ENCODE measurements around the gene SMIM44. TPM values are rescaled to one million over a fixed set of nuclear protein-coding genes. Genes with fewer than 3 reads are reported as not detected.

Gene SMIM44
- total and polyA plus RNA-seq, 9 of the 15 experiments (the other 6 are each of a cell fraction or from before 2014, with no cell fraction given) = not detected

DNA sequence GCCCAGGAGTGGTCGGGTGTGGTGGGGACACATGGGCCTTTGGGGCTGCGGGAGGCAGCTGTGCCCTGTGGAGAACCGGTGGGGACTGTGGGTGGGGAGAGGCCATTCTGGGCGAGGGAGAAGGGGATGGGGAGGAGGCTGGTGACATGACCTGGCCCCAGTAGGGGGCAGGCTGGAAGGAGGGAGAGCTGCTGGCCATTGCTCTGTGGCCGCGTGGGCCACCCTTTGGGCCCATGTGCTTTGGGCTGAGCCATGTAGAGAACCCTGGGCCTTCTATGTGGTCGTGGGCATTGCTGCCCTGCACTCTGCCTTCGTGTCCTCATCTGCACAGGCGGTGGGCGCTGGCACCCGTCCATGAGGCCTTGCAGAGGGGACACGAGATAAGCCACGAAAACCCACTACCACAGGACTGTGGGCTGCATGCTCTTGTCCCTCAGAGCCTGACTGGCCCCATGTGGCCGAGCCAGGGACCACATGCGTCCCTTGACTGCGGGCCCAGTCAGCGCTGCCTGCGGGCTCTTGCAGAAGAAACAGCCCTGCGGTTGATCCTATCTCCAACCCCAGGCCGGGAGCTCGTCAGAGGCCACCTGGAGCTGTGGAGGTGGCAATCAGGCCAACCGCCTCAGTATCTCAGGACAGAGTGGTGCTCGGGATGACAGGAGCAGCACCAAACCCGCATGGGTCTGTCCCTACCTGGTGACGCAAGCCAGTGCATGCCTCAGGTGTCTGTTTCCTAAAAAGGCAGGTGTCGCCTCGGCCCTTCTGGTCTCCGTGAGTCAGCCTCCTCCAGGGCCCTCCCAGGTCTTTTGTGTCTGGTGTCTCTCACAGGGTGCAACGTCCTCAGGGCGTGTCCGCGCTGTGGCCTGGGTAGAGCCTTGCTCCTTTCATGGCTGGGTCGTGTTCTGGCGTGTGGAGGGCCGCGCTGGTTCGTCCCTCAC is 37.2 kb upstream of the SMIM44 start (continued):
- TF ChIP-seq SIRT6 (IDR thresholded peaks at IDR 0.05; ENCODE audit: low read depth, low read length) = no peak
- TF ChIP-seq, protein P1, sequence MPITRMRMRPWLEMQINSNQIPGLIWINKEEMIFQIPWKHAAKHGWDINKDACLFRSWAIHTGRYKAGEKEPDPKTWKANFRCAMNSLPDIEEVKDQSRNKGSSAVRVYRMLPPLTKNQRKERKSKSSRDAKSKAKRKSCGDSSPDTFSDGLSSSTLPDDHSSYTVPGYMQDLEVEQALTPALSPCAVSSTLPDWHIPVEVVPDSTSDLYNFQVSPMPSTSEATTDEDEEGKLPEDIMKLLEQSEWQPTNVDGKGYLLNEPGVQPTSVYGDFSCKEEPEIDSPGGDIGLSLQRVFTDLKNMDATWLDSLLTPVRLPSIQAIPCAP (CRISPR knock-in tag; IDR thresholded peaks at IDR 0.05; ENCODE audit: borderline replicate concordance) = peak; percentile 92; the same call in 1 of the 2 replicates
- TF ChIP-seq GABPA (tag; conservative IDR thresholded peaks at IDR 0.05; ENCODE audit: low read depth) = 0 out of 2 replicates have a peak, but pooled peaks have one; percentile 14
- 0 out of 2 replicates have a peak, but pooled peaks have one; percentile 37 for TF ChIP-seq ZNF584 (CRISPR knock-in tag; IDR thresholded peaks at IDR 0.05; ENCODE audit: low read depth)
- TF ChIP-seq CCAR2 (IDR thresholded peaks at IDR 0.05; ENCODE audit: low read depth, low read length) = no peak
- TF ChIP-seq MBD2 (IDR thresholded peaks at IDR 0.05; ENCODE audit: borderline replicate concordance, low read depth) = peak; percentile 51; the same call in 1 of the 2 replicates
- no peak for TF ChIP-seq DDX20 (tag; IDR thresholded peaks at IDR 0.05; ENCODE audit: low read depth)
- TF ChIP-seq TEAD2 (tag; IDR thresholded peaks at IDR 0.05) = no peak
- TF ChIP-seq, protein P2, sequence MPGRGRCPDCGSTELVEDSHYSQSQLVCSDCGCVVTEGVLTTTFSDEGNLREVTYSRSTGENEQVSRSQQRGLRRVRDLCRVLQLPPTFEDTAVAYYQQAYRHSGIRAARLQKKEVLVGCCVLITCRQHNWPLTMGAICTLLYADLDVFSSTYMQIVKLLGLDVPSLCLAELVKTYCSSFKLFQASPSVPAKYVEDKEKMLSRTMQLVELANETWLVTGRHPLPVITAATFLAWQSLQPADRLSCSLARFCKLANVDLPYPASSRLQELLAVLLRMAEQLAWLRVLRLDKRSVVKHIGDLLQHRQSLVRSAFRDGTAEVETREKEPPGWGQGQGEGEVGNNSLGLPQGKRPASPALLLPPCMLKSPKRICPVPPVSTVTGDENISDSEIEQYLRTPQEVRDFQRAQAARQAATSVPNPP (IDR thresholded peaks at IDR 0.05; ENCODE audit: borderline replicate concordance, insufficient read depth, insufficient read length) = no peak
- peak; percentile 93 for TF ChIP-seq ZBTB7A (IDR thresholded peaks at IDR 0.05; ENCODE audit: borderline replicate concordance, control insufficient read depth, low read depth, low read length)
- peak in 1 of 3 experiments; percentile 21 for TF ChIP-seq YY1 (IDR thresholded peaks at IDR 0.05; ENCODE audit: borderline replicate concordance in 1 of 3, control insufficient read depth in 1 of 3, extremely low read depth in 1 of 3, insufficient read depth in 3 of 3, insufficient read length in 1 of 3, insufficient replicate concordance in 2 of 3, low read depth in 1 of 3, low read length in 2 of 3)
- TF ChIP-seq ZNF551 (CRISPR knock-in tag; IDR thresholded peaks at IDR 0.05) = no peak
- no peak for TF ChIP-seq ZNF668 (CRISPR knock-in tag; IDR thresholded peaks at IDR 0.05)
- no peak for TF ChIP-seq ZNF274 (IDR thresholded peaks at IDR 0.05; ENCODE audit: borderline replicate concordance, low read depth, low read length)
- TF ChIP-seq, protein P3, sequence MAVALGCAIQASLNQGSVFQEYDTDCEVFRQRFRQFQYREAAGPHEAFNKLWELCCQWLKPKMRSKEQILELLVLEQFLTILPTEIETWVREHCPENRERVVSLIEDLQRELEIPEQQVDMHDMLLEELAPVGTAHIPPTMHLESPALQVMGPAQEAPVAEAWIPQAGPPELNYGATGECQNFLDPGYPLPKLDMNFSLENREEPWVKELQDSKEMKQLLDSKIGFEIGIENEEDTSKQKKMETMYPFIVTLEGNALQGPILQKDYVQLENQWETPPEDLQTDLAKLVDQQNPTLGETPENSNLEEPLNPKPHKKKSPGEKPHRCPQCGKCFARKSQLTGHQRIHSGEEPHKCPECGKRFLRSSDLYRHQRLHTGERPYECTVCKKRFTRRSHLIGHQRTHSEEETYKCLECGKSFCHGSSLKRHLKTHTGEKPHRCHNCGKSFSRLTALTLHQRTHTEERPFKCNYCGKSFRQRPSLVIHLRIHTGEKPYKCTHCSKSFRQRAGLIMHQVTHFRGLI (CRISPR knock-in tag; IDR thresholded peaks at IDR 0.05) = no peak
- TF ChIP-seq PTRF (tag; IDR thresholded peaks at IDR 0.05) = no peak
- no peak for TF ChIP-seq SP2 (IDR thresholded peaks at IDR 0.05; ENCODE audit: extremely low read depth, low read depth, low read length, poor library complexity, severe bottlenecking)
- no peak for TF ChIP-seq FUS (optimal IDR thresholded peaks at IDR 0.05; ENCODE audit: low read depth, low read length)
- TF ChIP-seq SP1 (CRISPR knock-in tag; IDR thresholded peaks at IDR 0.05) = peak; percentile 78
- no peak for TF ChIP-seq ETV1 (tag; conservative IDR thresholded peaks at IDR 0.05; ENCODE audit: low read depth)
- no peak for TF ChIP-seq ZNF695 (CRISPR knock-in tag; IDR thresholded peaks at IDR 0.05)
- peak; percentile 91 for TF ChIP-seq KLF16 (IDR thresholded peaks at IDR 0.05)
- TF ChIP-seq MAFF (IDR thresholded peaks at IDR 0.05; ENCODE audit: low read length) = no peak
- peak; percentile 74 for TF ChIP-seq BRD9 (IDR thresholded peaks at IDR 0.05; ENCODE audit: low read depth, partially characterized antibody)

Data from K562 (cell line).